Measurements from ENCODE around the gene FKBP5.

DNA sequence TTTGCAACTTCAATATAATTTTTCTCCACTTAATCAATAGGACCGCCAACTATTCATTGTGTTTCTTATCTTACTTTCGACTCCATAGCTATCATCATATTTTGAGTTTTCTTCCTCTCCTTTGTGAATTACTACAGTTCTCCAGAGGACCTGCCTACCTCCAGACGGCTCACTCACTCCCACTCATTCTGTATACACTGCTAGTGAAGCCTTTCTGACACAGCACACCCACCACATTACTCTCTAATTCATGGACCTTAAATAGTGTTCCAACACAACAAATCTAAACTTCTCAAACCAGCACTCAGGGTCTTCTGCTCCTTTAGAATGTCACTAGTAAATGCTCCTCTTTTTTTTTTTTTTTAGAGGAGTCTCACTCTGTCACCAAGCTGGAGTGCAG lies 23.8 kb downstream of the FKBP5 start:
- TF ChIP-seq POLR2AphosphoS5 (IDR thresholded peaks at IDR 0.05; ENCODE audit: low read depth) = no peak
- TF ChIP-seq, protein P1, sequence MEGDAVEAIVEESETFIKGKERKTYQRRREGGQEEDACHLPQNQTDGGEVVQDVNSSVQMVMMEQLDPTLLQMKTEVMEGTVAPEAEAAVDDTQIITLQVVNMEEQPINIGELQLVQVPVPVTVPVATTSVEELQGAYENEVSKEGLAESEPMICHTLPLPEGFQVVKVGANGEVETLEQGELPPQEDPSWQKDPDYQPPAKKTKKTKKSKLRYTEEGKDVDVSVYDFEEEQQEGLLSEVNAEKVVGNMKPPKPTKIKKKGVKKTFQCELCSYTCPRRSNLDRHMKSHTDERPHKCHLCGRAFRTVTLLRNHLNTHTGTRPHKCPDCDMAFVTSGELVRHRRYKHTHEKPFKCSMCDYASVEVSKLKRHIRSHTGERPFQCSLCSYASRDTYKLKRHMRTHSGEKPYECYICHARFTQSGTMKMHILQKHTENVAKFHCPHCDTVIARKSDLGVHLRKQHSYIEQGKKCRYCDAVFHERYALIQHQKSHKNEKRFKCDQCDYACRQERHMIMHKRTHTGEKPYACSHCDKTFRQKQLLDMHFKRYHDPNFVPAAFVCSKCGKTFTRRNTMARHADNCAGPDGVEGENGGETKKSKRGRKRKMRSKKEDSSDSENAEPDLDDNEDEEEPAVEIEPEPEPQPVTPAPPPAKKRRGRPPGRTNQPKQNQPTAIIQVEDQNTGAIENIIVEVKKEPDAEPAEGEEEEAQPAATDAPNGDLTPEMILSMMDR (IDR thresholded peaks at IDR 0.05; ENCODE audit: insufficient read depth, low read length) = no peak
- TF ChIP-seq GABPA (IDR thresholded peaks at IDR 0.05; ENCODE audit: low read depth) = no peak
- TF ChIP-seq SPI1 (IDR thresholded peaks at IDR 0.05; ENCODE audit: borderline replicate concordance, low read depth) = no peak
- TF ChIP-seq, protein P2, sequence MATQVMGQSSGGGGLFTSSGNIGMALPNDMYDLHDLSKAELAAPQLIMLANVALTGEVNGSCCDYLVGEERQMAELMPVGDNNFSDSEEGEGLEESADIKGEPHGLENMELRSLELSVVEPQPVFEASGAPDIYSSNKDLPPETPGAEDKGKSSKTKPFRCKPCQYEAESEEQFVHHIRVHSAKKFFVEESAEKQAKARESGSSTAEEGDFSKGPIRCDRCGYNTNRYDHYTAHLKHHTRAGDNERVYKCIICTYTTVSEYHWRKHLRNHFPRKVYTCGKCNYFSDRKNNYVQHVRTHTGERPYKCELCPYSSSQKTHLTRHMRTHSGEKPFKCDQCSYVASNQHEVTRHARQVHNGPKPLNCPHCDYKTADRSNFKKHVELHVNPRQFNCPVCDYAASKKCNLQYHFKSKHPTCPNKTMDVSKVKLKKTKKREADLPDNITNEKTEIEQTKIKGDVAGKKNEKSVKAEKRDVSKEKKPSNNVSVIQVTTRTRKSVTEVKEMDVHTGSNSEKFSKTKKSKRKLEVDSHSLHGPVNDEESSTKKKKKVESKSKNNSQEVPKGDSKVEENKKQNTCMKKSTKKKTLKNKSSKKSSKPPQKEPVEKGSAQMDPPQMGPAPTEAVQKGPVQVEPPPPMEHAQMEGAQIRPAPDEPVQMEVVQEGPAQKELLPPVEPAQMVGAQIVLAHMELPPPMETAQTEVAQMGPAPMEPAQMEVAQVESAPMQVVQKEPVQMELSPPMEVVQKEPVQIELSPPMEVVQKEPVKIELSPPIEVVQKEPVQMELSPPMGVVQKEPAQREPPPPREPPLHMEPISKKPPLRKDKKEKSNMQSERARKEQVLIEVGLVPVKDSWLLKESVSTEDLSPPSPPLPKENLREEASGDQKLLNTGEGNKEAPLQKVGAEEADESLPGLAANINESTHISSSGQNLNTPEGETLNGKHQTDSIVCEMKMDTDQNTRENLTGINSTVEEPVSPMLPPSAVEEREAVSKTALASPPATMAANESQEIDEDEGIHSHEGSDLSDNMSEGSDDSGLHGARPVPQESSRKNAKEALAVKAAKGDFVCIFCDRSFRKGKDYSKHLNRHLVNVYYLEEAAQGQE (IDR thresholded peaks at IDR 0.05; ENCODE audit: insufficient replicate concordance, low read depth) = no peak
